Endothelial cell of umbilical vein (primary cell): ENCODE data around the gene HUNK. TPM values are rescaled to one million over a fixed set of nuclear protein-coding genes. Genes with fewer than 3 reads are reported as not detected.

ENCODE experiments used
- BruUV-seq: library from RNA; stranded (reverse); fragments of 400-500 nt; replicated peaks from 2 replicates; lab custom pipeline; 2021; lab: Mats Ljungman, UMichigan
- CTCF ChIA-PET: fragments of 300-600, 350-600 bp; sonication (Branson Sonifier 250); formaldehyde crosslinking; loops from one replicate; lab custom pipeline; 2021; ENCODE audit warnings: antibody characterized with exemption, inconsistent platforms; lab: Charles Lee
- POLR2A ChIA-PET: fragments of 300-600, 350-600 bp; sonication (Branson Sonifier 250); formaldehyde crosslinking; loops from one replicate; lab custom pipeline; 2021; ENCODE audit warnings: antibody characterized with exemption, inconsistent platforms; lab: Charles Lee
- DNase-seq: peaks from one replicate; pipeline ENCODE4 v3.0.0-alpha.2; 2011; ENCODE audit warnings: low read depth, low spot score
- FAIRE-seq: peaks from 2 replicates; lab custom pipeline; 2011; peaks lifted over from hg19 to GRCh38; lab: Jason Lieb, UNC
- H2AFZ ChIP-seq: 2 replicates; pipeline ENCODE4 v1.6.0; 2012; ENCODE audit warnings: low read depth, low read length, control low read depth, inconsistent platforms
- H3K27ac ChIP-seq: 2 replicates; pipeline ENCODE4 v1.5.1; 2011; ENCODE audit warnings: low read depth, mild to moderate bottlenecking, control low read depth, low read length, moderate library complexity; ENCODE audit not compliant: insufficient read depth
- H3K27me3 ChIP-seq, 2 experiments: 2 replicates each; pipeline versions ENCODE4 v1.6.0 to v1.6.1; 2011; ENCODE audit warnings: low read length in 2 of 2, mixed read lengths in 1 of 2; ENCODE audit not compliant: control insufficient read depth in 2 of 2, insufficient read depth in 2 of 2
- H3K36me3 ChIP-seq, 2 experiments: 2 replicates in 1 of 2; 3 replicates in 1 of 2; pipeline ENCODE4 v1.5.1; 2011; ENCODE audit warnings: low read length in 2 of 2, mild to moderate bottlenecking in 1 of 2, moderate library complexity in 1 of 2; ENCODE audit not compliant: control insufficient read depth in 2 of 2, insufficient read depth in 2 of 2; ENCODE audit errors: extremely low read depth in 1 of 2
- H3K4me1 ChIP-seq: 3 replicates; pipeline ENCODE4 v1.5.1; 2011; ENCODE audit warnings: mild to moderate bottlenecking, low read length; ENCODE audit not compliant: control insufficient read depth, insufficient read depth; ENCODE audit errors: extremely low read depth
- H3K4me2 ChIP-seq: 2 replicates; pipeline ENCODE4 v1.6.1; 2011; ENCODE audit warnings: low read length, control low read depth, mixed read lengths; ENCODE audit not compliant: insufficient read depth
- H3K4me3 ChIP-seq, 3 experiments: fragments of 200-600 bp in 1 of 3; sonication (generic), shearing (Covaris generic) in 1 of 3; replicated peaks in 1 of 3; 2 replicates each; pipeline ENCODE4 v1.5.1; 2011 to 2016; ENCODE audit warnings: control low read depth in 3 of 3, low read length in 3 of 3, mild to moderate bottlenecking in 2 of 3, inconsistent platforms in 1 of 3, low read depth in 1 of 3, moderate library complexity in 1 of 3; ENCODE audit not compliant: insufficient read depth in 1 of 3
- H3K79me2 ChIP-seq: 2 replicates; pipeline ENCODE4 v1.6.0; 2012; ENCODE audit warnings: low read length, inconsistent platforms; ENCODE audit not compliant: control insufficient read depth, insufficient read depth
- H3K9ac ChIP-seq: replicated peaks from 2 replicates; pipeline ENCODE3; 2011; ENCODE audit warnings: low read length, control low read depth; ENCODE audit not compliant: insufficient read depth; ENCODE audit errors: extremely low read depth
- H3K9me1 ChIP-seq: replicated peaks from 3 replicates; pipeline ENCODE4 v1.6.0; 2011; ENCODE audit warnings: mild to moderate bottlenecking, low read length; ENCODE audit not compliant: control insufficient read depth, insufficient read depth; ENCODE audit errors: extremely low read depth
- H3K9me3 ChIP-seq: replicated peaks from 2 replicates; pipeline ENCODE4 v1.5.1; 2012; ENCODE audit warnings: low read length, inconsistent platforms; ENCODE audit not compliant: control insufficient read depth, insufficient read depth
- H4K20me1 ChIP-seq: replicated peaks from 2 replicates; pipeline ENCODE3; 2011; ENCODE audit warnings: mild to moderate bottlenecking, low read length; ENCODE audit not compliant: control insufficient read depth, insufficient read depth; ENCODE audit errors: extremely low read depth
- EZH2 ChIP-seq: IDR thresholded peaks from 2 replicates; pipeline ENCODE4 v1.6.1; 2012; ENCODE audit warnings: borderline replicate concordance, low read depth, mild to moderate bottlenecking, moderate library complexity, low read length, inconsistent platforms; ENCODE audit not compliant: severe bottlenecking
- FOS ChIP-seq: IDR thresholded peaks from 2 replicates; pipeline ENCODE4 v1.6.1; 2011; ENCODE audit warnings: mild to moderate bottlenecking, low read length, moderate library complexity, borderline replicate concordance; ENCODE audit not compliant: insufficient read depth
- GATA2 ChIP-seq: IDR thresholded peaks from 2 replicates; pipeline ENCODE4 v1.7.0; 2011; ENCODE audit warnings: low read depth, mild to moderate bottlenecking, moderate library complexity, mixed read lengths, low read length; ENCODE audit not compliant: insufficient read length, insufficient read depth
- JUN ChIP-seq: IDR thresholded peaks from 2 replicates; pipeline ENCODE4 v1.6.1; 2011; ENCODE audit warnings: borderline replicate concordance, low read depth; ENCODE audit not compliant: insufficient read length, insufficient read depth
- MYC ChIP-seq: IDR thresholded peaks from one replicate; pipeline ENCODE4 v1.6.1; 2011; ENCODE audit warnings: mild to moderate bottlenecking, low read depth, low read length
- POLR2A ChIP-seq: IDR thresholded peaks from 2 replicates; pipeline ENCODE4 v1.6.1; 2012; ENCODE audit warnings: low read depth, mild to moderate bottlenecking, control low read depth, low read length
- POLR2AphosphoS5 ChIP-seq: IDR thresholded peaks from 2 replicates; pipeline ENCODE4 v1.6.1; 2012; ENCODE audit warnings: low read depth, mild to moderate bottlenecking, control low read depth, low read length, moderate library complexity; ENCODE audit not compliant: insufficient read depth
- dilution Hi-C: fragments of 300-500 bp; cut with MboI; formaldehyde crosslinking; loops from one replicate; pipeline ENCODE4 v1.15.0; 2019; ENCODE audit warnings: low sequenced_read_pairs; ENCODE audit not compliant: extremely low pct_ligation_motif_present
- intact Hi-C: fragments of 100-400 bp; cut with micrococcal nuclease; formaldehyde crosslinking; loops from one replicate; pipeline ENCODE4 v1.10.0; 2022
- polyA plus RNA-seq, 4 experiments: library from polyadenylated mRNA; depleted of rRNA in 3 of 4; stranded (reverse) in 3 of 4; unstranded in 1 of 4; fragments of >200 nt; gene quantifications; 2 replicates each; pipeline versions ENCODE4 v1.2.1 to v1.2.3, GENCODE V29; 2011 to 2012; ENCODE audit warnings: missing spikeins in 1 of 4
- total RNA-seq: library from RNA; stranded (reverse); gene quantifications from 2 replicates; pipeline ENCODE4 v1.2.3, GENCODE V29; 2021
- TF ChIP-seq, protein P1 (sequence below): IDR thresholded peaks from 2 replicates; pipeline ENCODE4 v1.6.1; 2011; ENCODE audit not compliant: insufficient read depth, insufficient read length
- TF ChIP-seq, protein P2 (sequence below), 2 donors: IDR thresholded peaks; 1 replicate in 1 of 2; 2 replicates in 1 of 2; pipeline ENCODE4 v1.5.1; 2011; ENCODE audit warnings: low read length in 2 of 2, mild to moderate bottlenecking in 2 of 2, moderate library complexity in 2 of 2, control low read depth in 1 of 2, inconsistent platforms in 1 of 2, low read depth in 1 of 2; ENCODE audit not compliant: insufficient read depth in 1 of 2; ENCODE audit errors: extremely low read depth in 1 of 2

HUNK gene
- total and polyA plus RNA-seq, 2 donors (not counting 3 experiments of a cell fraction or from before 2014, with no cell fraction given) = not detected

- no peak overlapping the region for H3K9ac ChIP-seq
- no peaks in the 10 kb centered on the region for H3K79me2 ChIP-seq
- ChIA-PET POLR2A (no interaction called here), CTCF (no interaction called here)
- dilution Hi-C loops = no loop called here
- H3K36me3 ChIP-seq = no peaks in the 10 kb centered on the region
- no peaks in the 10 kb centered on the region for H3K9me1 ChIP-seq
- H3K9me3 ChIP-seq = no peaks in the 10 kb centered on the region
- no peaks in the 10 kb centered on the region for H3K27me3 ChIP-seq
- DNase-seq (no peak), FAIRE-seq (no peak)
- TF ChIP-seq JUN (no peak), POLR2A (no peak), FOS (no peak), POLR2AphosphoS5 (no peak), MYC (no peak), EZH2 (no peak)
- TF ChIP-seq, protein P1, sequence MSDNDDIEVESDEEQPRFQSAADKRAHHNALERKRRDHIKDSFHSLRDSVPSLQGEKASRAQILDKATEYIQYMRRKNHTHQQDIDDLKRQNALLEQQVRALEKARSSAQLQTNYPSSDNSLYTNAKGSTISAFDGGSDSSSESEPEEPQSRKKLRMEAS = no peak
- H4K20me1 ChIP-seq = no peaks in the 10 kb centered on the region
- no peaks in the 10 kb centered on the region for H3K4me1 ChIP-seq
- H3K27ac ChIP-seq = no peak overlapping the region
- no TSS peak for BruUV-seq
- H3K4me2 ChIP-seq = no peak overlapping the region
- no peak overlapping the region for H3K4me3 ChIP-seq
- no peak overlapping the region for H2AFZ ChIP-seq
- intact Hi-C loops = no loop called here
These were observed 51.7 kb downstream of the HUNK start for GRCh38 chr21:31924548-31924947.

DNA sequence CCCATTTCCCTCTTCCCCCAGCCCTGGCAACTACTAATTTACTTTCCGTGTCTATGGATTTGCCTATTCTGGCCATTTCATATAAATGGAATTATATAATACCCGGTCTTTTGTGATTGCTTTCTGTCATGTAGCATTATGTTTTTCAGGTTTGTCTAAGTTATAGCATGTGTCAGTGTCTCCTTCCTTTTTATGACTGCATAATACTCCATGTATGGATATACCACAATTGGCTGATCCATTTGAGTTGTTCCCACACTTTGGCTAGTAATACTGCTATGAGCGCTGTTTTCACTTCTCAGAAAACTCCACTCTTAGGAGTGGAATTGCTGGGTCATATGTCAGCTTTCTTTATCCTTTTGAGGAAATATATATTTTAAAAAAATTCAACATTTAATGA is 53.7 kb downstream of the HUNK start:
- Histone ChIP-seq H3K9me1 (no peaks in the 10 kb centered on the region), H2AFZ (no peak overlapping the region), H3K79me2 (no peaks in the 10 kb centered on the region), H4K20me1 (no peaks in the 10 kb centered on the region), H3K36me3 (no peaks in the 10 kb centered on the region), H3K4me3 (no peak overlapping the region), H3K27ac (no peak overlapping the region), H3K9ac (no peak overlapping the region), H3K9me3 (no peaks in the 10 kb centered on the region), H3K4me2 (no peak overlapping the region), H3K27me3 (no peaks in the 10 kb centered on the region), H3K4me1 (no peaks in the 10 kb centered on the region)
- intact Hi-C loops = no loop called here
- no peak for TF ChIP-seq POLR2AphosphoS5
- no peak for TF ChIP-seq MYC
- TF ChIP-seq, protein P2, sequence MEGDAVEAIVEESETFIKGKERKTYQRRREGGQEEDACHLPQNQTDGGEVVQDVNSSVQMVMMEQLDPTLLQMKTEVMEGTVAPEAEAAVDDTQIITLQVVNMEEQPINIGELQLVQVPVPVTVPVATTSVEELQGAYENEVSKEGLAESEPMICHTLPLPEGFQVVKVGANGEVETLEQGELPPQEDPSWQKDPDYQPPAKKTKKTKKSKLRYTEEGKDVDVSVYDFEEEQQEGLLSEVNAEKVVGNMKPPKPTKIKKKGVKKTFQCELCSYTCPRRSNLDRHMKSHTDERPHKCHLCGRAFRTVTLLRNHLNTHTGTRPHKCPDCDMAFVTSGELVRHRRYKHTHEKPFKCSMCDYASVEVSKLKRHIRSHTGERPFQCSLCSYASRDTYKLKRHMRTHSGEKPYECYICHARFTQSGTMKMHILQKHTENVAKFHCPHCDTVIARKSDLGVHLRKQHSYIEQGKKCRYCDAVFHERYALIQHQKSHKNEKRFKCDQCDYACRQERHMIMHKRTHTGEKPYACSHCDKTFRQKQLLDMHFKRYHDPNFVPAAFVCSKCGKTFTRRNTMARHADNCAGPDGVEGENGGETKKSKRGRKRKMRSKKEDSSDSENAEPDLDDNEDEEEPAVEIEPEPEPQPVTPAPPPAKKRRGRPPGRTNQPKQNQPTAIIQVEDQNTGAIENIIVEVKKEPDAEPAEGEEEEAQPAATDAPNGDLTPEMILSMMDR (IDR thresholded peaks at IDR 0.05; ENCODE audit: extremely low read depth in 1 of 2, insufficient read depth in 1 of 2, low read depth in 1 of 2, low read length in 2 of 2) = no peak
- no peak for TF ChIP-seq EZH2
- no peak for TF ChIP-seq POLR2A
- TF ChIP-seq JUN = no peak
- TF ChIP-seq, protein P1 = no peak
- TF ChIP-seq FOS = no peak
- TF ChIP-seq GATA2 = no peak
- POLR2A ChIA-PET = no interaction called here
- BruUV-seq = no TSS peak
- CTCF ChIA-PET = no interaction called here
- dilution Hi-C loops = no loop called here
- DNase-seq = no peak
- FAIRE-seq = no peak
